ENCODE data around the gene TATDN3. TPM values are rescaled to one million over a fixed set of nuclear protein-coding genes. Genes with fewer than 3 reads are reported as not detected.

Gene TATDN3
- total and polyA plus RNA-seq, 2 of the 8 experiments (the other 6 are each of a cell fraction or from before 2014, with no cell fraction given): 6.9 to 19.4 TPM

GRCh38 chr1:212805767-212806166, 14.1 kb downstream of the TATDN3 start (continued):
- TF ChIP-seq CHD7 (IDR thresholded peaks at IDR 0.05; ENCODE audit: insufficient replicate concordance, low read length): no peak
- no peak for TF ChIP-seq SP2 (IDR thresholded peaks at IDR 0.05; ENCODE audit: low read length)
- TF ChIP-seq GABPA (IDR thresholded peaks at IDR 0.05; ENCODE audit: borderline replicate concordance, insufficient read depth, low read length): no peak
- no peak for TF ChIP-seq GTF2F1 (IDR thresholded peaks at IDR 0.05; ENCODE audit: borderline replicate concordance, low read depth, low read length)
- TF ChIP-seq ATF3 (IDR thresholded peaks at IDR 0.05; ENCODE audit: insufficient read depth, low read depth, low read length): no peak
- no peak for TF ChIP-seq CBX8 (IDR thresholded peaks at IDR 0.05; ENCODE audit: borderline replicate concordance, low read depth, low read length)
- TF ChIP-seq TAF1 (IDR thresholded peaks at IDR 0.05; ENCODE audit: low read depth, low read length): no peak
- TF ChIP-seq POLR2A (IDR thresholded peaks at IDR 0.05; ENCODE audit: control extremely low read depth in 1 of 2, low read depth in 2 of 2, low read length in 2 of 2): no peak
- no peak for TF ChIP-seq SIX5 (IDR thresholded peaks at IDR 0.05; ENCODE audit: low read depth, low read length)
- no peak for TF ChIP-seq TBP (IDR thresholded peaks at IDR 0.05; ENCODE audit: low read depth, low read length)
- TF ChIP-seq POLR2AphosphoS5 (IDR thresholded peaks at IDR 0.05; ENCODE audit: low read depth, low read length): no peak
- TF ChIP-seq EP300 (IDR thresholded peaks at IDR 0.05; ENCODE audit: borderline replicate concordance in 1 of 2, low read depth in 2 of 2, low read length in 2 of 2): no peak
